Measurements from ENCODE around the gene CLCNKB. TPM values are rescaled to one million over a fixed set of nuclear protein-coding genes. Genes with fewer than 3 reads are reported as not detected.
"Not testable (repeated sequence)": the region's sequence is repeated elsewhere in the genome, so short reads cannot be mapped to it uniquely, and the experiment has no call there.

The CLCNKB gene
- total and polyA plus RNA-seq, 4 donors: 0.06 to 1.9 (median 0.29) TPM

DNA sequence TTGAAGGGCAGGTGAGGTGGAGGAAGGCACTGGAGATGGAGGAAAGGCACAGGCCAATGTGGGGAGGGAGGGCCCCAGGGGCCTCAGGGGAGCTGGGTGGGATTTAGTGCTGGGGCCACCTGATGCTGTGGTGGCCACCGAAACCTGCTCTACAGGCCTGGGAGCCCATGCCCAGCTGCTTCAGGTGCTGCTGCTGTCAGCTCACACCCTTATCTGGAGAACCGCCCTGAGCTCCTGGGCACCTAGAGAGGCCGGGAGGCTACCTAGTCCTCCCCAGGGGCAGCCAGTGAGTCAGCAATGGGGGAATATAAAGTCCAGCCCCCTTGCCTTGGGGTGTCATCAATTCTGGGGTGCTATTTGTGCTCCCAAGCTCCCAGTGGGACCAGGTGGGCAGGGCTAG lies 17.7 kb downstream of the CLCNKB start:
- DNase-seq (peak in 1 of 3 donors; percentile 42), ATAC-seq (ENCODE audit: insufficient read depth, low FRiP score) (no peak)
- WGBS, 2 donors: 82 to 84% methylated on average over 3 of the region's 3 CpGs
- Histone ChIP-seq H3K27ac (ENCODE audit: low read depth in 1 of 2, low read length in 1 of 2) (no peak overlapping the region), H3K36me3 (ENCODE audit: control insufficient read depth in 4 of 4, insufficient read depth in 4 of 4, low read length in 4 of 4) (no peaks in the 10 kb centered on the region), H3K9ac (ENCODE audit: insufficient read depth in 1 of 2, low read length in 2 of 2) (no peak overlapping the region), H3K4me1 (ENCODE audit: control insufficient read depth in 5 of 5, insufficient read depth in 5 of 5, low read length in 5 of 5) (peaks cover 0 to 6% (median 1%) of the 10 kb centered on the region in 5 donors), H3K4me3 (no peak overlapping the region), H3K9me3 (ENCODE audit: control insufficient read depth in 4 of 4, insufficient read depth in 3 of 4, low read length in 3 of 4) (no peaks in the 10 kb centered on the region), H3K27me3 (ENCODE audit: control insufficient read depth in 3 of 3, insufficient read depth in 3 of 3, low read length in 2 of 3) (no peaks in the 10 kb centered on the region)
- TF ChIP-seq, protein P1, sequence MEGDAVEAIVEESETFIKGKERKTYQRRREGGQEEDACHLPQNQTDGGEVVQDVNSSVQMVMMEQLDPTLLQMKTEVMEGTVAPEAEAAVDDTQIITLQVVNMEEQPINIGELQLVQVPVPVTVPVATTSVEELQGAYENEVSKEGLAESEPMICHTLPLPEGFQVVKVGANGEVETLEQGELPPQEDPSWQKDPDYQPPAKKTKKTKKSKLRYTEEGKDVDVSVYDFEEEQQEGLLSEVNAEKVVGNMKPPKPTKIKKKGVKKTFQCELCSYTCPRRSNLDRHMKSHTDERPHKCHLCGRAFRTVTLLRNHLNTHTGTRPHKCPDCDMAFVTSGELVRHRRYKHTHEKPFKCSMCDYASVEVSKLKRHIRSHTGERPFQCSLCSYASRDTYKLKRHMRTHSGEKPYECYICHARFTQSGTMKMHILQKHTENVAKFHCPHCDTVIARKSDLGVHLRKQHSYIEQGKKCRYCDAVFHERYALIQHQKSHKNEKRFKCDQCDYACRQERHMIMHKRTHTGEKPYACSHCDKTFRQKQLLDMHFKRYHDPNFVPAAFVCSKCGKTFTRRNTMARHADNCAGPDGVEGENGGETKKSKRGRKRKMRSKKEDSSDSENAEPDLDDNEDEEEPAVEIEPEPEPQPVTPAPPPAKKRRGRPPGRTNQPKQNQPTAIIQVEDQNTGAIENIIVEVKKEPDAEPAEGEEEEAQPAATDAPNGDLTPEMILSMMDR (IDR thresholded peaks at IDR 0.05; ENCODE audit: control extremely low read depth, extremely low read depth): no peak

DNA sequence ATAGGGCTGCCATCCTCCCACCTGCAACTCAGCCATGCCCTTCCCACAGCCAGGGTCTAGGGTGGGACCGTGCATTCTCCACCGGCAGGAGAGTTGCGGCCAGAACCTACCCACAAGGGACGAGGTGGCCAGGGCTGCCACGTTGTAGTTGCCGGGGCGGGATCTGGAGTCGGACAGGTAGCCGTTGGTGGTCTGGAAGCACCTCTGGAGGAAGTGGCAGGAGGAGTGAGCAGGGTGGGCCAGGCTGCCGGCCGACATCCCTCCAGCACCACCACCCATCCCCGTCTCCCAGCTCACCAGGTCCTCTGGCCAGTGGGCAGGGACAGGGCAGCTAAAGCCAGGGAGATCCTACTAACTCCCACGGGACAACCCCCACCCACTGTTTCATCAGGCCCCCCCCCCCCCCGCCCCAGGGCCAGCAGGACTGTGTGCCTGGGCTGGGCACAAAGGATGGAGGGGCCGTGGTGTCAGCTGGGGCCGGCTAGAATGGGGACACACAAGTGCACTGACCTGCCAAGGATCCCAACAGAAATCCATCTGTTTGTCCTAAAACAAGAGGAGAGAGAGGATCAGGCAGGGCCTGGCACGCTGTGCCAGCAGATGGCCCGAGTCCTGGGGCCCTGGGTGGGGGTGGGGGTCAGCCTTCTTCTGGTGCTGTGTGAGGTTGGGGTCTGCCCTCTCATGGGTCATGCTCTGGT lies 18.6 kb downstream of the CLCNKB start:
- H3K27me3 ChIP-seq (ENCODE audit: control insufficient read depth in 3 of 3, insufficient read depth in 3 of 3, low read length in 2 of 3); H3K9ac ChIP-seq (ENCODE audit: insufficient read depth in 1 of 2, low read length in 2 of 2); H3K4me1 ChIP-seq (ENCODE audit: control insufficient read depth in 5 of 5, insufficient read depth in 5 of 5, low read length in 5 of 5); H3K9me3 ChIP-seq (ENCODE audit: control insufficient read depth in 4 of 4, insufficient read depth in 3 of 4, low read length in 3 of 4); DNase-seq; ATAC-seq (ENCODE audit: insufficient read depth, low FRiP score); H3K4me3 ChIP-seq; H3K27ac ChIP-seq (ENCODE audit: low read depth in 1 of 2, low read length in 1 of 2); H3K36me3 ChIP-seq (ENCODE audit: control insufficient read depth in 4 of 4, insufficient read depth in 4 of 4, low read length in 4 of 4): not testable (repeated sequence)
- WGBS, 2 donors: 76 to 89% methylated on average over 17 to 18 of the region's 18 CpGs

DNA sequence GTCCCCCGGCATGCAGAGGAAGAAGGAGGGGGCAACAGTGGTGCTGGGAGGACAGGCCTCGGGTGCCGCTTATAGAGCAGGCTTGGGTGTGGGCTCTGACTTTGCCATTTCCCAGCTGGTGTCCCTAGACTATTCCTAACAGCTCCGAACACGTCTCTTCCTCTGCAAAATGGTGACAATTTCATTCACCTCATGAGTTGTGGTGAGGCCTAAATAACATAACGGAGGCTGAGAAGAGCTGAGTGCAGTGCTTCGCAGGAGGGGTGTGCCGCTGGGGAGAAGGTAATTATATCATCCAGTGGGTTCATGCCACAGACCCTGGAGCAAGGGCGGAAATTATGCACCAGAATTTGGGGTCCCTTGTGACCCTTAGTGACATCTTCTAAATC lies 19.1 kb downstream of the CLCNKB start:
- ATAC-seq (ENCODE audit: insufficient read depth, low FRiP score); H3K9ac ChIP-seq (ENCODE audit: insufficient read depth in 1 of 2, low read length in 2 of 2): not testable (repeated sequence)
- 92 to 93% methylated on average over 9 of the region's 9 CpGs for WGBS, 2 donors

DNA sequence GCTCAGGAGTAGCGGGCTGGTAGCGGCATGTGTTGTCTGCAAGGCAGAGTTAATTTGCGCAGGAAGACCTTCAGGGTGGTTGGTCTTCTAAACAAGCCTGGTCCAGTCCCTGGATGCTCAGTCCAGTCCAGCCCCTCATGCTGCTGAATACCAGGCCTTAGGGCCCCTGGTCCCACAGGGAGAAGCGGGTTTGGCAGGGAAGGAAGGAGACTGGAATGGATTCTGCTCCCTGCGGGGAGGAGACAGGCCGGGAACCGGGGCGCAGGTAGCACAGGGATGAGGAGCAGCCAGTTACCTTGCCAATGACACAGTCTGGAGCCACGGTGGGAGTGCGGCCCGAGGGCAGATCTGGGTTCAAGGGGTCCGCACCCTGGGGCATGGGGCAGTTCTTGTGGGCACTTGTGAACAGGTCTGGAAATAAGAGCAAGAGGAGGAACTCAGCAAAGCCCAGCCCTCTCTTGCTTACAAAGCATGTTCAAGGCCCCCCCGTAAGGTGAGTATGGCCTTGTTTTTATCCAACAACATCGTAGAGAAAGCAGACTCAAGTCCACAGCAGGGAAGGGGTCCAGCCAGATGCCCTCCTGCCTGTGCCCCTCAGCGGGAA lies 19.7 kb downstream of the CLCNKB start:
- TF ChIP-seq, protein P1 (IDR thresholded peaks at IDR 0.05; ENCODE audit: control extremely low read depth, extremely low read depth): no peak
- no peak overlapping the region for H3K9ac ChIP-seq (ENCODE audit: insufficient read depth in 1 of 2, low read length in 2 of 2)
- ATAC-seq (ENCODE audit: insufficient read depth, low FRiP score) (no peak), DNase-seq (no peak)
- no peaks in the 10 kb centered on the region for H3K9me3 ChIP-seq (ENCODE audit: control insufficient read depth in 4 of 4, insufficient read depth in 3 of 4, low read length in 3 of 4)
- no peaks in the 10 kb centered on the region for H3K27me3 ChIP-seq (ENCODE audit: control insufficient read depth in 3 of 3, insufficient read depth in 3 of 3, low read length in 2 of 3)
- H3K4me3 ChIP-seq: no peak overlapping the region
- 92 to 95% methylated on average over 15 of the region's 15 CpGs for WGBS, 2 donors
- no peaks in the 10 kb centered on the region for H3K36me3 ChIP-seq (ENCODE audit: control insufficient read depth in 4 of 4, insufficient read depth in 4 of 4, low read length in 4 of 4)
- H3K27ac ChIP-seq (ENCODE audit: low read depth in 1 of 2, low read length in 1 of 2): no peak overlapping the region
- peaks cover 0 to 6% (median 1%) of the 10 kb centered on the region in 5 donors for H3K4me1 ChIP-seq (ENCODE audit: control insufficient read depth in 5 of 5, insufficient read depth in 5 of 5, low read length in 5 of 5)

More for the DNA sequence above, 19.1 kb downstream of the CLCNKB start:
- DNase-seq; H3K27ac ChIP-seq (ENCODE audit: low read depth in 1 of 2, low read length in 1 of 2); H3K27me3 ChIP-seq (ENCODE audit: control insufficient read depth in 3 of 3, insufficient read depth in 3 of 3, low read length in 2 of 3); H3K9me3 ChIP-seq (ENCODE audit: control insufficient read depth in 4 of 4, insufficient read depth in 3 of 4, low read length in 3 of 4); H3K36me3 ChIP-seq (ENCODE audit: control insufficient read depth in 4 of 4, insufficient read depth in 4 of 4, low read length in 4 of 4); H3K4me1 ChIP-seq (ENCODE audit: control insufficient read depth in 5 of 5, insufficient read depth in 5 of 5, low read length in 5 of 5); H3K4me3 ChIP-seq: not testable (repeated sequence)

Measured in lung (tissue), 12 donors.